ENCODE data around the gene ALS2. TPM values are rescaled to one million over a fixed set of nuclear protein-coding genes. Genes with fewer than 3 reads are reported as not detected.
"Not testable (repeated sequence)": the region's sequence is repeated elsewhere in the genome, so short reads cannot be mapped to it uniquely, and the experiment has no call there.

The ALS2 gene
- polyA plus RNA-seq (ENCODE audit: insufficient read length in 4 of 4) = 10 to 100 TPM; 18.5 to 30.5 (median 26.7) TPM

GRCh38 chr2:201780674-201781493 is at the start of gene ALS2:
TSS of gene ALS2 (minus strand) at chr2:201780933. CDS start at chr2:201768885, 12,048 bp downstream.
- DNase-seq (ENCODE audit: low read depth in 4 of 4, low spot score in 3 of 4) = peak; percentile 96 to 98 (median 97)

GRCh38 chr2:201828220-201828619 is 47.5 kb upstream of the ALS2 start:
- no peak for DNase-seq (ENCODE audit: low read depth in 4 of 4, low spot score in 3 of 4)

GRCh38 chr2:201827621-201828020 is 46.9 kb upstream of the ALS2 start:
- no peak for DNase-seq (ENCODE audit: low read depth in 4 of 4, low spot score in 3 of 4)

- no peak for DNase-seq (ENCODE audit: low read depth in 4 of 4, low spot score in 3 of 4)
These were observed 43.5 kb upstream of the ALS2 start for GRCh38 chr2:201824212-201824611.

GRCh38 chr2:201821080-201821479 is 40.3 kb upstream of the ALS2 start:
- DNase-seq (ENCODE audit: low read depth in 4 of 4, low spot score in 3 of 4) = no peak

- no peak for DNase-seq (ENCODE audit: low read depth in 4 of 4, low spot score in 3 of 4)
These were observed 39.8 kb upstream of the ALS2 start for GRCh38 chr2:201820383-201821007.

GRCh38 chr2:201816657-201817575 is 36.2 kb upstream of the ALS2 start:
- no peak for DNase-seq (ENCODE audit: low read depth in 4 of 4, low spot score in 3 of 4)

GRCh38 chr2:201813996-201814760 is 33.4 kb upstream of the ALS2 start:
- DNase-seq (ENCODE audit: low read depth in 4 of 4, low spot score in 3 of 4) = no peak

GRCh38 chr2:201810604-201811003 is 29.9 kb upstream of the ALS2 start:
- DNase-seq (ENCODE audit: low read depth in 4 of 4, low spot score in 3 of 4) = not testable (repeated sequence)

GRCh38 chr2:201809633-201810032 is 28.9 kb upstream of the ALS2 start:
- no peak for DNase-seq (ENCODE audit: low read depth in 4 of 4, low spot score in 3 of 4)

- peak in 2 of 4 donors; percentile 29 to 75 for DNase-seq (ENCODE audit: low read depth in 4 of 4, low spot score in 3 of 4)
These were observed 27.3 kb upstream of the ALS2 start for GRCh38 chr2:201808027-201808426.

- DNase-seq (ENCODE audit: low read depth in 4 of 4, low spot score in 3 of 4) = peak in 2 of 4 donors; percentile 49 to 50
These were observed 26.8 kb upstream of the ALS2 start for GRCh38 chr2:201807452-201807999.

GRCh38 chr2:201806442-201807170 is 25.9 kb upstream of the ALS2 start, which contains the start of gene CDK15:
TSS of gene CDK15 (plus strand) at chr2:201806537. CDS start at chr2:201806665, 128 bp downstream.
- DNase-seq (ENCODE audit: low read depth in 4 of 4, low spot score in 3 of 4) = peak in 1 of 4 donors; percentile 38

GRCh38 chr2:201798914-201799285 is 18.2 kb upstream of the ALS2 start:
- DNase-seq (ENCODE audit: low read depth in 4 of 4, low spot score in 3 of 4) = not testable (repeated sequence)

- no peak for DNase-seq (ENCODE audit: low read depth in 4 of 4, low spot score in 3 of 4)
These were observed 17.6 kb upstream of the ALS2 start for GRCh38 chr2:201798252-201798913.

- no peak for DNase-seq (ENCODE audit: low read depth in 4 of 4, low spot score in 3 of 4)
These were observed 16.6 kb upstream of the ALS2 start for GRCh38 chr2:201797175-201797840.

GRCh38 chr2:201796478-201796865 is 15.7 kb upstream of the ALS2 start:
- no peak for DNase-seq (ENCODE audit: low read depth in 4 of 4, low spot score in 3 of 4)

All from left renal pelvis (tissue), 4 donors.